Inflammatory macrophage treated with lipopolysaccharide for 4 hours (primary cell): ENCODE data around the gene GATAD2B.
"Not testable (repeated sequence)": the region's sequence is repeated elsewhere in the genome, so short reads cannot be mapped to it uniquely, and the experiment has no call there.

Experiments
- DNase-seq: peaks from one replicate; pipeline ENCODE4 v3.0.0-alpha.2; 2020

Gene GATAD2B

DNA sequence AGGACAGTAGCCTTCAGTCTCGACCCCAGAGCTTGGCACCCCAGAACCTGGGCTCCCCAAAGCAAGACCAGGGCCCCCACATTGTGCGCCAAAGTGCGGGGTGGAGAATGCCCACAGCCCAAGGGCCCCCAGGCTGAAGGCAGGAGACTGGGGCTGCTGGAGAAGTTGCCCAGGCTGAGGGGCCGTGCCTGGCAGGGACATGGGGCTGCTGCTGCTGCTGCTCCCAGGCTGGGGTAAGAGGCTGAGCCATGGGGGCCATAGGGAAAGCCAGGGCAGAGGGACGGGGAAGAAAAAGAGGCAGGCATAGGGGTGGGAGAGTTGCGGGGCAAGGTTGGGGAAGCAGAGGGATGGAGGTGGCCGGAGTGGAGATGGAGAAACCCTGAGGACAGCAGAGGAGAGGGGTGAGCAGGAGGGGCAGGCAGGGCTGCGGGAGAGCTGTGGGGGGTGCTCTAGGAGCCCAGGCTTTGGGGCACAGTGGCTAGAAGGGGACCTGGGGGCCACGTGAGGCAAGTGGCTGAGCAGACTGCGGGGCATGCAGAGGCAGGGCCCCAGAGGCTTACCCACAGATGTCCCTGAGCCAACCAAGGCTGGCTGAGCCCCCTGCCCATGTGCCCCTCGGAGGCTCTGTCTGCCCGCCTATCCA is 128.7 kb downstream of the GATAD2B start:
- DNase-seq = no peak

DNA sequence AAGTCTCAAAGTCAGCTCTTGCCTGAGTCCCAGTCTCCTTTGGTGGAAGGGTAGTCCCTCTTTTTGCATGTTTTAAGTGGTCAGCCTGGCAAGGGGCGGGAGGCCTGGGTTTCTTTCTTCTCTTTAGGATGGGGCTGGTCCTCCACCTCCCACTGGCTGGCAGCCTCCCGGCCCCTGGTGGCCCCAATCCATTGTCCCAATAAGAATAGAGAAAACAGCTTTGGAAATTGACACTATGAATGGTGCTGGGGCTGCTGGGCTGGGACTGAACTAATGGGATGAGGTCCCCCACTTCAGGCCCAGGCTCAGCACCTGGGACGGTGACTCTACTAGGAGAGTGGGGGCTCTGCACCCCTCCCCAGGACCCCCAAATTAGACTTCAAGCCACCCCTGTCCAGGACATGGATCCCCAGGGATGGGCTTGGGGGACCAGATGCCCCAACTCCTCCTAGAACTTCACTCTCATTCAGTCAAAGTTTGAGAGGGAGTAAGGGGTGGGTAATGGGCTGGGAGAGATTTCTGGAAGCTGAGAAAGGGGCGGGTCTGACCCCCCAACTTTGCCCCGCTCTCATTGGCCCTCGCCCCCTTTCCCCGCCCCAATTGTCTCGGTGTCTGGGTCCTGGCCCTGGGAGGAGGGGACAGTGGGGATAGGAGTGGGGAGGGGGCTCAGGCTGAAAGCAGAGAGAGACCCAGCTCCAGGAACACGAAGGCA is 129.4 kb downstream of the GATAD2B start:
- DNase-seq = no peak

DNA sequence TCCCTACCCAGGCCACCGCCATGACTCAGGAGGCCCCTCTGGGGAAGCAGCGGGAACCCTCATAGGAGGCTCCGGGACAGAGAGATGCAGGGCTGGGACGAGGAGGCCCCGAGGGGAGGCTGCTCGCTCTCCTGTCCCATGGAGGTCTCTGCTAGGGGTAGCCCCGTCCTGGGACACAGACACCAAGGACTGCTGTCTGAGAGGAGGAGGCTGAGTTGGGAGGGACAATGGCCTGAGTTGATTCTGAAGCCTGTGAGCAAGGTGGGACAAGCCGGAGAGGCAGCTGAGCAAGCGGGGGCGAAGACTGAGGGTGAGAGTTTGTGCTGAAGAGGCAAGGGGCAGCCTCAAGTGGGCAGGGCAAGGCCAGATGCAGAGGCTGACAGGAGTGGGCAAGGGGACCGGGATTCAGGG is 130.1 kb downstream of the GATAD2B start:
- DNase-seq = no peak

DNA sequence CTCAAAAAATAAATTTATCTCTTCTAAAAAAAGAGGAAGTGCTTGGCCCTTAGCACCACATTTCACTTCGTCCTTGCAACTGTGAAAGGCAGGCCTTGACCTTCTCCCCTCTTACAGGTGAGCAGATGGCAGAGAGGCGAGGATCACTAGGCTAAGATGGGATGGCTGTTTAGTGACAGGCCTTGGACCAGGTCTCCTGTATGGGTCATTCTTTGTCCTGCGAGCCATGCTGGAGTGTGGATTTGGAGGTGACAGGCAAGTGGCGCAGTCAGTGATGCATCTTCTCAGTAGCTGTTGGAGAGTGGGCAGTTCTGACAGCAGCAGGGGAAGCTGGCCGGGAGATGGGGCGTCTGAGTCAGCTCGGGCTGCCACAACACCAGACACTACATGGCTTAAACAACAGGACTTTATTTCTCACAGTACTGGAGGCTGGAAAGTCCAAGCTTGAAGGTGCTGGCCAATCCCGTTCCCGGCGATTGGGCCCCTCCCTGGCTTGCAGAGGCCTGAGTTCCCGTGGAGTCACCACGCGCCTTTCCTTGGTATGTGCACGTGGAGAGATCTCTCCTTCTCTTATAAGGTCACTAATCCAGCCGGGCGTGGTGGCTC is 131.0 kb downstream of the GATAD2B start:
- DNase-seq = peak; percentile 97

DNA sequence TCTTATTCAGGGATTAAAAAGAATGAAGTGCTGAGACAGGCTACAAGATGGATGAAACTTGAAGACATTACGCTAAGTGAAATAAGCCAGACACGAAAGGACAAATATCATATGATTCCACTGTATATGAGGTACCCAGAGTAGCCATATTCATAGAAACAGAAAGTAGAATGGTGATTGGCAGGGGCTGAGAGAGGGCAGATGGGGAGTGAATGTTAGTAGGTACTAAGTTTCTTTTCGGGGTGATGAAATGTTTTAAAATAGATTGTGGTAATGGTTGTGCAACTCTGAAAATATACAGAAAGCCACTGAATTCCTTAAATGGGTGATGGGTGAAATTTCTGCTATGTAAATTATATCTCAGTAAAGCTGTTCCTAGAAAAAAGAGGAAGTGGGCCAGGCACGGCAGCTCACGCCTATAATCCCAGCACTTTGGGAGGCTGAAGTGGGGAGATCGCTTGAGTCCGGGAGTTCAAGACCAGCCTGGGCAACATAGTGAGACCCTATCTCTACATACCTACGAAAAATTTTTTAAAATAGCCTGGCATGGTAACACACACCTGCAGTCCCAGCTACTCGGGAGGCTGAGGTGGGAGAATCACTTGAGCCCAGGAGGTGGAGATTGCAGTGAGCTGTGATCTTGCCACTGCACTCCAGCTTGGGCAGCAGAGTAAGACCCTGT is 131.7 kb downstream of the GATAD2B start:
- peak; percentile 98 for DNase-seq

DNA sequence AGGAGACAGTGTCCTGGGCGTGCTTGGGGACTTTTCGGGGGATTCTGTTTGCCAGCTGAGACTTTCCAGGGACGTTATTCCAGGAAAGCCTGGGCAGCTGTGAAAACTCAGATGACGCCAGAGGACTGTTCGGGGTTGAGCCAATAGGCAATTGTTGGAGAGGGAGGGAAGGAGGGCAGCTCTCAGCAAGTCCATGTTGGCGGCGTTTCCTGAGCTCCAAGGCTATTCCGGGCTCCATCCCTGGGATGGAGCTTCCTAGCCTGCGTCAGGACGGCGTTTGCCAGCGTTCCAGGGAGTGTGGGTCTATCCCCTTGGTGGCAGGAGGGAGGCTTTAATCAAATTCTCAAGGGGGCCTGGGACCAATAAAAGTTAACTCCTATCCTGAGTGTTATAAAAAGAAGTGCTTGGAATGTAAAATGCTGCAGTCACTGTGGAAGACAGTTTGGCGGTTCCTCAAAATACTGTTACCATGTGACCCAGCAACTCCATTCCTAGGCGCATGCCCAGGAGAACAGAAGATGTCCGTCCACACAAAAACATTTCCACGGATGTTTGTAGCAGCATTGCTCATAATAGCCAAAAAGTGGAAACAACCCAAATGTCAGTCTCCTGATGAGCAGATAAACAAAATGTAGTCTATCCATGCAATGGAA is 132.3 kb downstream of the GATAD2B start:
- DNase-seq = peak; percentile 86

DNA sequence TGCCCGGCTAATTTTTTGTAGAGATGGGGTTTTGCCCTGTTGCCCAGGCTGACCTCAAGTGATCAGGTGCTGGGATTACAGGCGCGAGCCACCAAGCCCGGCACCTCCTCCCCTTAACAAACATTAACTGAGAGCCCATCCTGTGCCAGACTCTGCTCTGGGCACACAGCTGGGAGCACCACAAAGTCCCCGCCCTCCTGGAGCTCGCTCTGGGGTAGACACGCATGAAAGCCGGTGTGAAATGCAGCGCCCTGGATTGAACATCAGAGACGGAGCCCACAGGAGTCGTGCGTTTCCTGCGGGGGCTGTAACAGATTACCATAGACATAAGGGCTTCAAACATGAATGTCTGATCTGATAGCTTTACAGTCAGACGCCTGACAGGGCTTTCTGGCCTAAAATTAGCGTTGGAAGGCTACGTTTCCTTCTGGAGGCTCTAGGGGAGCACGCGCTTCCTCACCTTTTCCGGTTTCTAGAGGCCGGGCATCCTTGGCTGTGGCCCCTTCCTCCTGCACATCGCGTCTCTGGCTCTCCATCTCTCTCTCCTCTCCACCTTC is 133.2 kb downstream of the GATAD2B start:
- peak; percentile 22 for DNase-seq

DNA sequence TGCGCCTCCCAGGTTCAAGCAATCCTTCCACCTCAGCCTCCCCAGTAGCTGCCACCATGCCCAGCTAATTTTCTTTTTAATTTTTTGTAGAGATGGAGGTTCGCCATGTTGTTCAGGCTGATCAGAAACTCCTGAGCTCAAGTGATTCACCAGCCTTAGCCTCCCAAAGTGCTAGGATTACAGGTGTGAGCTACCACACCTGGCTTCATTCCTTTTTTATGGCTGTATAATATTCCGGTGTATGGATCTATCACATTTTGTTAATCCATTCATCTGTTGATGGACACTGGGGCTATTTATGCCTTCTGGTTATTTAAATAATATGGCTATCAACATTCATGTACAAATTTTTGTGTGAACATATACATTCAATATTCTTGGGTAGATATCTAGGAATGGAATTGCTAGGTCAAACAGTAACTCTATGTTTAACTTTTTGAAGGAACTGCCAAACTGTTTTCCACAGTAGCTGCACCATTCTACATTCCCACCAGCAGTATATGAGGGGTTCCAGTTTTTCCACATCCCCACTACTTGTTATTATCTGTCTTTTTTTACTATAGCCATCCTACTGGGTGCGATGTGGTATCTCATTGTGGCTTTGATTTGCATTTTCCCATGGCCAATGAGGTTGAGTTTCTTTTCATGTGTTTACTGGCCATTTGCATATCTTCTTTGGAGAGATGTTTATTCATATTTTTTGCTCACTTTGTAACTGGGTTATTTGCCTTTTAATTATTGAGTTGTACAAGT is 136.6 kb downstream of the GATAD2B start:
- DNase-seq = no peak

DNA sequence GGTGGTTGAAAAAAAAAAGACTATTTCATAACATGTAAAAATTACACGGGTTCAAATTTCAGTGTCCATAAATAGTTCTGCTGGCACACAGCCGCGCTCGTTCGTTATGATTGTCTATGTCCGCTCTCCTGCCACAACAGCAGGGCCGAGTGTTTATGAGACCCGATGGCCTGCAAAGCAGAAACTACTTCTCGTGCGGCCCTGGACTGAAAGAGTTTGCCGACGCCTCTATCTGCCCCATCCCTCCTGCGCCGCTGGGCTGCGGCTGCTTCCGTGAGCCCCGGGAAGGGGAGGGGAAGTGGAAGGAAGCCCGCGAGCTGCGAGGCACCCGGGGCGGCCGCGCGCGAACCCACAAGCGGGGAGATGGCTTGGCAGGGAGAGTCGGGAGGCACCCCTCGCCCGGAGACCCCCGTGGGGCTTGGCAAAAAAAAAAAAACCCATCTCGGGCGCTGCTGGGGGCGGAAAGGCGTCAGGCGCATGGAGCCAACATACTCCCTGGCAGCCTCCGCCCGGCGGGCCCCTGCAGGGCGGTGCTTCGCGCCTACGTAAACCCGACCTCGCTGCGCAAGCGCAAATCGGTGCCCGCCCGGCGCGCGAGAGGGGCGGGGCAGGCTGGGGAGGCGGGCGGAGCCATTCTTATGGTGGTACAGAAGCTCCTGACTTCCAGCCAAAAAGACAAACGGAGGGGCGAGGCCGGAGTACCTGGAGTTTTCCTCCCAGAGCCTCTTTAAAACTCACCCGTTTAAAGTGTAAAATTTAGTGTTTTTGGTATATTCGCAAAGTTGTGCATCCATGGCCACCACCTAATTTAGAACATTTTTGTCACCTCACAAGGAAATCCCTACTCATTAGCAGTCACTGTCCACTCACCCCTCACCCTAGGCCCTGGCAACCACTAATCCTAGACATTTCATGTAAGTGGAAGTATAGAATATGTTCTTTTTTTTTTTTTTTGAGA is 139.3 kb downstream of the GATAD2B start:
- peak; percentile 93 for DNase-seq

DNA sequence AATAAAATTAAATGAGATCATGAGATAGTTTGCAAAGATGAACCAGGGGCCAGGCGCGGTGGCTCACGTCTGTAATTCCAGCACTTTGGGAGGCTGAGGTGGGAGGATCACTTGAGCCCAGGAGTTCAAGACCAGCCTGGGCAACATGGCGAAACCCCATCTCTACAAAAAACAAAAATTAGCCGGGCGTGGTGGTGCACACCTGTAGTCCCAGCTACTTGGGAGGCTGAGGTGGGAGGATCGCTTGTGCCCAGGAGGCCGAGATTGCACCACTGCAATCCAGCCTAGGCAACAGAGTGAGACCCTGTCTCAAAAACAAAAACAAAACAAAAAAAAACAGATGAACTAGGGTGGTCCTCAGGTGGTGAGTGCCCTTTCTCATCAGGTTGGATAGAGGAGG is 140.1 kb downstream of the GATAD2B start:
- not testable (repeated sequence) for DNase-seq

DNA sequence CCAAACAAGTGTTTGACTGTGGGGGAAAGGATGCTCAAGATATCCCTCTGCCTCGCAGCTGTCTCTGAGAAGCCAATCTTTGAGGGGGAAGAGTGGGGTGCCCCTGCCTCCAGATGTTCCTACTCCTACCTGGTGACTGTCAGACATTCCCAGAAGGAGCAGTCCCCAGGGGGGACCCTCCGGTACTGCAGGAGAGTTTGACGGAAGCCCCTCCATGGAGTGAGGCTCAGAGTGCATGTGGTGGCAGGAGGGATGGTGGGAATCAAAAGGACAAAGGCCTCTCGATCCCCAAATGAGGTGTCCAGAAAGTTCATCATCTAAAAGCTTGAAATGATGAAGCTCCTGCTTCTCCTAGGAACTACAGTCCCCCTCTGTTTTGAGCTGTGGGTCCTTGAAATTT is 142.2 kb downstream of the GATAD2B start:
- DNase-seq = no peak

DNA sequence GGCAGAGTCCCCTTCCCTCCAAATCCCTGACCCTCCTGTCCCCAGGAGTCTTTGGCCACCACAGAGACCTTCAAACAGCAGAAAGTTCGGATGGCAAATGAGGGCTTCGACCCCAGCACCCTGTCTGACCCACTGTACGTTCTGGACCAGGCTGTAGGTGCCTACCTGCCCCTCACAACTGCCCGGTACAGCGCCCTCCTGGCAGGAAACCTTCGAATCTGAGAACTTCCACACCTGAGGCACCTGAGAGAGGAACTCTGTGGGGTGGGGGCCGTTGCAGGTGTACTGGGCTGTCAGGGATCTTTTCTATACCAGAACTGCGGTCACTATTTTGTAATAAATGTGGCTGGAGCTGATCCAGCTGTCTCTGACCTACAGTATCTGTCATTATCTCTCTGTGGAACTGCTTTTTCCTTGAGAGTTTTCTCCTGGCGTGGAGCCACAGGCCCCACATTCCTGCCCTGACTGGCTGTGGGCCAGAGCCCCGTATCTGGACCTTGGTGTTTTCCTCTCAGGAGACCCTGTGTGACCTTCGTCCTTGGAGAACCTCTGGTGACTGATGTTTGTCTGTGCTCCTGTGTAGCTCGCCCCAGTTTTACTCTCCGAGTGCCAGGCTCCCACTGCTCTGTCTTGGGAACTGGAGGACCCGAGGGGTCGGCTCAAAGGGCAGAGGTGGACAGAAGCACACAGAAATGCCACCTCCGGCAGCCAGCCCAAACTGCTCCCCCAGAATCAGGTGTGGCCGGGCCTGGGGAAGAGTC is 142.8 kb downstream of the GATAD2B start:
- no peak for DNase-seq

DNA sequence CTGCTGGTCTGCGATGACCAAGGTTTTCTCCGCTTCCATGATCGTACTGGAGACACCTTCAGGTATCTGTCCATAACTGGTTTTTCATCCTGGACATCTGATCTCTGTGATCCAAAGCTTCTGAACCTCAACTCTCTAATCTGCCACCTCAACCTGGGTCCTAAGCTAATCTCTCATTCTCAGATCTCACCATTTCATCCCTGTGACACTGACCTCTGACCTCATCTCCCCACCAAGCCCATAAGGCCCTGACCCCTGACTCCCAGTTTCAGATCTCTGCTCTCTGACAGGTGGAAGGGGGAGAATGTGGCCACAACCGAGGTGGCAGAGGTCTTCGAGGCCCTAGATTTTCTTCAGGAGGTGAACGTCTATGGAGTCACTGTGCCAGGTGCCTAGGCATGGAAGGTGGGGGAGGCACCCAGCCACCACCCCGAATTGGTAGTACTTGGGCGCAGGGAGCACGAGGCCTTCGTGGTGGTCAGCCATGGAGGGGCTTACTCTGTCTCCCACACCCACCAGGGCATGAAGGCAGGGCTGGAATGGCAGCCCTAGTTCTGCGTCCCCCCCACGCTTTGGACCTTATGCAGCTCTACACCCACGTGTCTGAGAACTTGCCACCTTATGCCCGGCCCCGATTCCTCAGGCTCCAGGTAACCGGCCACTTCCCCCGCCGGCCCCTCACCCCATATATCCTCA is 143.8 kb downstream of the GATAD2B start:
- no peak for DNase-seq

DNA sequence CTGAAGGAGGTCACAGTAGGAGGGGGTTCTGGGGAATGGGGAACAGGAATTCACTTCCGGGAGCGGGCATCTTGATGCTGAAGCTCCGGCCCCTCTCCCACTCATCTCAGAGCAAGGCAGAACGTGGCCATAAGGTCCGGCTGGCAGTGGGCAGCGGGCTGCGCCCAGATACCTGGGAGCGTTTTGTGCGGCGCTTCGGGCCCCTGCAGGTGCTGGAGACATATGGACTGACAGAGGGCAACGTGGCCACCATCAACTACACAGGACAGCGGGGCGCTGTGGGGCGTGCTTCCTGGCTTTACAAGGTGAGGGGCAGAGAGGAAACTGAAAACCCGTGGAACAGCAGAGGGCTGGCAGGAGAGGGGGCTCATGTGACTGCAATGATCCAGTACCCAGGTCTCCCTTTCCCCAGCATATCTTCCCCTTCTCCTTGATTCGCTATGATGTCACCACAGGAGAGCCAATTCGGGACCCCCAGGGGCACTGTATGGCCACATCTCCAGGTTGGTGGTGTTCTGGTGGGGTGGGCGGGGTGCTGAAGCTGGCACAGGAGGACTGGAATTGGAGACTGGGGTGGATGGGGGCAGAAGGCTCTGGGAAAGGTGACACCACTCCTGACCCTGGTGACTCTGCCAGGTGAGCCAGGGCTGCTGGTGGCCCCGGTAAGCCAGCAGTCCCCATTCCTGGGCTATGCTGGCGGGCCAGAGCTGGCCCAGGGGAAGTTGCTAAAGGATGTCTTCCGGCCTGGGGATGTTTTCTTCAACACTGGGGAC is 144.5 kb downstream of the GATAD2B start:
- no peak for DNase-seq

DNA sequence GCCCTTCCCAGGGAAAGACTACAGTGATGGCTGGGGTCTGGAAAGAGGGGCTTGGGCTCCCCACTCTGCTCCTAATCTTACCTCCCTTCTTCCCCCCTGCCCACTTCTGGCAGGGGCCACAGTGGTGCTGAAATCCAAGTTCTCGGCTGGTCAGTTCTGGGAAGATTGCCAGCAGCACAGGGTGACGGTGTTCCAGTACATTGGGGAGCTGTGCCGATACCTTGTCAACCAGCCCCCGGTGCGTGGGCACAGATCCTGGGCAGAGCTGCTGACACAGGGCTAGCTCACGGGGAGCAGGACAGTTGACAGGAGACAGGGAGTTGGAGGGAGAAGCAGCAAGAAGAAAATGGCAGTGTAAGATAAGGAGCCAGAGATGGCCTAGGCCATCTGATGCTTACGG is 145.1 kb downstream of the GATAD2B start:
- no peak for DNase-seq

DNA sequence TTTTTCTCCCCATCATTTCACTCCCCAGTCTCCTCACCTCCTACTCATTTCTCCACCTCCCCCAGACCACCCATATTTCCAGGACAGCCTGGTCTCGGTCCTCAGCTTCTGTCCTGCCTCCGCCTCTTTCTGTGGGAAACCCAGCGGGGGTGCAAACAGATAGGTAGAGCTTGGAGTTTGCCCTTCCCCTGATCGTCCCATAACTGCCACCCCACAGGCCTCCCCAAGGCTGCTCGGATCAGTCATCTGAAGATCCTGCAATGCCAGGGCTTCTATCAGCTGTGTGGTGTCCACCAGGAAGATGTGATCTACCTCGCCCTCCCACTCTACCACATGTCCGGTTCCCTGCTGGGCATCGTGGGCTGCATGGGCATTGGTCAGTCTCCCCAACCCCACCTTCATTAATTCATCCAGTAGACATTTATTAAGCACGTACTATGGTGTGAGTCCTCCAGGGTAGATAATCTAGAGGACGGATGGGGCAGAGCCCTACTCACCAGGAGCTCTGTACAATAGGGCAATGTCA is 145.9 kb downstream of the GATAD2B start:
- no peak for DNase-seq

DNA sequence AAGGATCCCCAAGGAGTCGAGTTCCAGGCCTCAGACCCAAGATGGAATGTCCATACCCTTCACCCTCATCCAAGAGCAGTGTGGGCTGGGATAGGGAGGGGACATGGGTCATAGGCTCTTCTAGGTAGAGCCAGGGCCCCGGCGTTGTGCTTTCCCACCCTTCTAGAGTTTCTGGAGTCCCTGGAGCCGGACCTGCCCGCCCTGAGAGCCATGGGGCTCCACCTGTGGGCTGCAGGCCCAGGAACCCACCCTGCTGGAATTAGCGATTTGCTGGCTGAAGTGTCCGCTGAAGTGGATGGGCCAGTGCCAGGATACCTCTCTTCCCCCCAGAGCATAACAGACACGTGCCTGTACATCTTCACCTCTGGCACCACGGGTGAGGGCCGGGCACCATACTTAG is 146.4 kb downstream of the GATAD2B start:
- no peak for DNase-seq
